ENCODE data around the gene CTTN. TPM values are rescaled to one million over a fixed set of nuclear protein-coding genes. Genes with fewer than 3 reads are reported as not detected.

CTTN gene
- total RNA-seq, 1 experiment from 2014 or later, result 1,035 TPM

DNA sequence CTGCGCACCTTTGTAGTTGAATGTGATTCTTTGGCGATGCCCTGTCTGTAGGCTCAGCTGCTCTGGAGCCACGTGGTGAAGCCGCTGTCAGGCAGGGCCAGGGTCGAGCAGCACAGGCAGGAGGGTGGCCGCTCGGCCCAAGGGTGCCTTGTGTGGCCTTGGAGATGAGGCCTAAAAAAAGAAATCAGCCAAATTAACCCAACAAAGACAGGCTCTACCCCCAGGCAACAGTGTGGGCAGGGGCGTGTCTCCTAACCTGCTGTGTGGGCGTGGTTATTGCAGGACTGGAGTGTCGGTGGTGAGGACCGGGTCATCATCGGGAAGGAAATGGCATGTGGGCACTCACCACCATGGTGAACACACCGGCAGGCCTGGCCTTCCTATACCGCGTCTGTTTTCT lies 34.3 kb downstream of the CTTN start:
- H3K27ac ChIP-seq, result no peak overlapping the region
- no peaks in the 10 kb centered on the region for H3K27me3 ChIP-seq (replicated peaks)
- H3K36me3 ChIP-seq, result peaks cover 100% of the 10 kb centered on the region
- no peak for DNase-seq (ENCODE audit: low read depth in 1 of 2, low spot score in 2 of 2)
- no peaks in the 10 kb centered on the region for H3K9me3 ChIP-seq (replicated peaks)
- H3K4me3 ChIP-seq, result no peak overlapping the region
- no peaks in the 10 kb centered on the region for H3K4me1 ChIP-seq (replicated peaks)

GRCh38 chr11:70433038-70433437 lies 34.7 kb downstream of the CTTN start:
- Histone ChIP-seq H3K27me3 (replicated peaks) (no peaks in the 10 kb centered on the region), H3K4me3 (no peak overlapping the region), H3K4me1 (replicated peaks) (no peaks in the 10 kb centered on the region), H3K9me3 (replicated peaks) (no peaks in the 10 kb centered on the region), H3K27ac (no peak overlapping the region), H3K36me3 (peaks cover 100% of the 10 kb centered on the region)
- no peak for DNase-seq (ENCODE audit: low read depth in 1 of 2, low spot score in 2 of 2)

DNA sequence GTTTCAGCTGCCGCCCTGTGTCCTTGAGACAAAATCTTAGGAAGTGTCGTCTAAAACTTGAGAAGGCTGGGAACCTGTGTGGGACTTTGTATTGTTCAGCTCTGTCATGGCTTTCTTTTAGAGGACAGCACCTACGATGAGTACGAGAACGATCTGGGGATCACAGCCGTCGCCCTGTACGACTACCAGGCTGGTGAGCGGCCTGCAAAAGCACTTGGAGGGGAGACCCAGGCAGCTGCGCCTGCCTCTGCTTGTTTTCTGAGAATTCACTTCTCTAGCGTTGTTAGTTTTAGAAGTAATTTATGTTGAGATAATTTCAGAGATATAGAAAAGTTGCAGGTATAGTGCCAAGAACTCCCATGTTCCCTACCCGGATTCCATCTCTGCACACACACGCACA lies 35.2 kb downstream of the CTTN start:
- H3K4me1 ChIP-seq (replicated peaks), result no peaks in the 10 kb centered on the region
- H3K27ac ChIP-seq, result no peak overlapping the region
- H3K36me3 ChIP-seq, result peaks cover 100% of the 10 kb centered on the region
- no peaks in the 10 kb centered on the region for H3K27me3 ChIP-seq (replicated peaks)
- H3K9me3 ChIP-seq (replicated peaks), result no peaks in the 10 kb centered on the region
- H3K4me3 ChIP-seq, result no peak overlapping the region
- no peak for DNase-seq (ENCODE audit: low read depth in 1 of 2, low spot score in 2 of 2)

- no peak overlapping the region for H3K4me3 ChIP-seq
- H3K27ac ChIP-seq, result no peak overlapping the region
- no peak for DNase-seq (ENCODE audit: low read depth in 1 of 2, low spot score in 2 of 2)
- no peaks in the 10 kb centered on the region for H3K9me3 ChIP-seq (replicated peaks)
- H3K36me3 ChIP-seq, result peaks cover 98% of the 10 kb centered on the region
- no peaks in the 10 kb centered on the region for H3K4me1 ChIP-seq (replicated peaks)
- H3K27me3 ChIP-seq (replicated peaks), result no peaks in the 10 kb centered on the region
Observed at GRCh38 chr11:70433966-70434812, 35.9 kb downstream of the CTTN start.

DNA sequence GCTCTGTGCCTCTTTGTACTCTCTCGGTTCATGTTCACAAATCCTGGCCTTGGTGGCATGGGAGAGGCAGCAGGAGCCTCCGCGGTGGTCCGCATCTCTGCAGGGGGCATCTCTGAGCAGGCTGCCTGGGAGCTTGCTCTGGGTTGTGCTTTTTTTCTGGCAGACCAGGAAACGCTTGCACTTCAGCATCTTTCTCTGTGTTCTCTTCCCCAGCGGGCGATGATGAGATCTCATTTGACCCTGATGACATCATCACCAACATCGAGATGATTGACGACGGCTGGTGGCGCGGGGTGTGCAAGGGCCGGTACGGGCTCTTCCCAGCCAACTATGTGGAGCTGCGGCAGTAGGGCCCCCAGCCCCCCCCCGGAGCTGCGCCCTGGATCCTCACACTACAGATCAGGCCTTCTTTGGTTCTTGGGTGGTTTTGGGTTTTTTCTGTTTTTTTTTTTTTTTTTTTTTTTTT lies 36.5 kb downstream of the CTTN start:
- DNase-seq (ENCODE audit: low read depth in 1 of 2, low spot score in 2 of 2), result no peak
- Histone ChIP-seq H3K4me1 (replicated peaks) (no peaks in the 10 kb centered on the region), H3K36me3 (peaks cover 97% of the 10 kb centered on the region)

GRCh38 chr11:70435361-70435760 lies 37.0 kb downstream of the CTTN start:
- Histone ChIP-seq H3K36me3 (peaks cover 91% of the 10 kb centered on the region), H3K9me3 (replicated peaks) (no peaks in the 10 kb centered on the region)

More for the DNA sequence above, 36.5 kb downstream of the CTTN start:
- Histone ChIP-seq H3K9me3 (replicated peaks) (no peaks in the 10 kb centered on the region), H3K27me3 (replicated peaks) (no peaks in the 10 kb centered on the region), H3K4me3 (no peak overlapping the region), H3K27ac (no peak overlapping the region)

DNA sequence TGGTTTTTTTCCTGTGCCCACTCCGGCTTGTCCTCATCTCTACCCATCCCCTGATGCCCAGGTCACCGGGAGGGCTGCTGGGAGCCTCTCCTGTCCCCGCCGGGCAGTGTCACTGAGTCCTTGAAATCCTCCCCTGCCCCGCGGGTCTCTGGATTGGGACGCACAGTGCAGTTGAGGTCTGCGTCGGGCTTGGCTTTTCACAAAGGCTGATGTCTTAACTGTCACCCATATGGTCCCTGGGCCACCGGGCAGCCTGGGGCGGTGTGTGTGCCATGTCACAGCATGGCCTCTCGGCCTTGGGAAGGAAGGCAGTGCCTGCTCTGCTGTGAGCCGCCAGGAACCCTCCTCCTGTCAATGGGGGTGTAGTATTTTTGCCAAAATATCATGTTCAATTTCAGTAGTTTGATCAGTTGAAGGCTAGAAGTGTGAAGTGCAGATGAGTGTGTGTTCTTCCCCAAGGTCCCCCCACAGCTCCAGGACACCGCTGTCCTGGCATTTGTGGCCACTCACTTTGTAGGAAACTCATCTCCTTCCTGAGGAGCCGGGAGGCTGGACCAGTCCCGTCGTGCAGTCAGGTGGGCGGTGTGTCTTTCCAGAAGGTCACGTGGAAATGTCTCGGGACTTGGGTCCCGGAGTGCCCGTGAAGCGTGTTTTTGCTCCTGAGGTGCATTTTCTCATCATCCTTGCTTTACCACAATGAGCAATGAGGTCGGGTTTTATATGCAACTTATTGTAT lies 37.6 kb downstream of the CTTN start:
- Histone ChIP-seq H3K36me3 (peaks cover 86% of the 10 kb centered on the region), H3K4me3 (no peak overlapping the region), H3K27ac (no peak overlapping the region), H3K9me3 (replicated peaks) (no peaks in the 10 kb centered on the region), H3K27me3 (replicated peaks) (no peaks in the 10 kb centered on the region), H3K4me1 (replicated peaks) (no peaks in the 10 kb centered on the region)
- DNase-seq (ENCODE audit: low read depth in 1 of 2, low spot score in 2 of 2), result no peak

More at GRCh38 chr11:70435361-70435760, 37.0 kb downstream of the CTTN start:
- H3K27me3 ChIP-seq (replicated peaks), result no peaks in the 10 kb centered on the region
- no peak overlapping the region for H3K27ac ChIP-seq
- DNase-seq (ENCODE audit: low read depth in 1 of 2, low spot score in 2 of 2), result no peak
- H3K4me3 ChIP-seq, result no peak overlapping the region
- H3K4me1 ChIP-seq (replicated peaks), result no peaks in the 10 kb centered on the region

- no peaks in the 10 kb centered on the region for H3K4me1 ChIP-seq (replicated peaks)
- no peak for DNase-seq (ENCODE audit: low read depth in 1 of 2, low spot score in 2 of 2)
- peaks cover 80% of the 10 kb centered on the region for H3K36me3 ChIP-seq
- H3K9me3 ChIP-seq (replicated peaks), result no peaks in the 10 kb centered on the region
- H3K27me3 ChIP-seq (replicated peaks), result no peaks in the 10 kb centered on the region
- H3K27ac ChIP-seq, result no peak overlapping the region
- no peak overlapping the region for H3K4me3 ChIP-seq
Observed at GRCh38 chr11:70436501-70436860, 38.2 kb downstream of the CTTN start.

- no peaks in the 10 kb centered on the region for H3K27me3 ChIP-seq (replicated peaks)
- H3K36me3 ChIP-seq, result peaks cover 73% of the 10 kb centered on the region
- no peak for DNase-seq (ENCODE audit: low read depth in 1 of 2, low spot score in 2 of 2)
- no peak overlapping the region for H3K27ac ChIP-seq
- no peaks in the 10 kb centered on the region for H3K4me1 ChIP-seq (replicated peaks)
- no peaks in the 10 kb centered on the region for H3K9me3 ChIP-seq (replicated peaks)
- H3K4me3 ChIP-seq, result no peak overlapping the region
Observed at GRCh38 chr11:70437111-70437784, 38.9 kb downstream of the CTTN start.

- no peak for DNase-seq (ENCODE audit: low read depth in 1 of 2, low spot score in 2 of 2)
- peaks cover 43% of the 10 kb centered on the region for H3K36me3 ChIP-seq
- H3K27ac ChIP-seq, result no peak overlapping the region
- no peak overlapping the region for H3K4me3 ChIP-seq
- H3K27me3 ChIP-seq (replicated peaks), result no peaks in the 10 kb centered on the region
- H3K4me1 ChIP-seq (replicated peaks), result no peaks in the 10 kb centered on the region
- no peaks in the 10 kb centered on the region for H3K9me3 ChIP-seq (replicated peaks)
Observed at GRCh38 chr11:70440206-70440605, 41.9 kb downstream of the CTTN start.

DNA sequence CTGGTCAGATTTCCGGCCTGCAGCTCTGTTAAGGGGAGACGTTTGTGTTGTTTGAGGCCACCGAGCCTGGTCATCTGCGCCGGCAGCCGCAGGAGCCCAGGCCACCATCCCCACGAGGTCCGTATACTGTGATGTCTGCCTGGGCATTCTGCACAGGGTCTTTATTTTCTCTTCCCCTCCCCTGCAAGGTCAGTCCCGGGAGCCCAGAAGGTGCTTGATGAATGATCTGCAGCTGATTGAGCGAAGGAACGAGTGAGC lies 45.4 kb downstream of the CTTN start:
- DNase-seq (ENCODE audit: low read depth in 1 of 2, low spot score in 2 of 2), result no peak

DNA sequence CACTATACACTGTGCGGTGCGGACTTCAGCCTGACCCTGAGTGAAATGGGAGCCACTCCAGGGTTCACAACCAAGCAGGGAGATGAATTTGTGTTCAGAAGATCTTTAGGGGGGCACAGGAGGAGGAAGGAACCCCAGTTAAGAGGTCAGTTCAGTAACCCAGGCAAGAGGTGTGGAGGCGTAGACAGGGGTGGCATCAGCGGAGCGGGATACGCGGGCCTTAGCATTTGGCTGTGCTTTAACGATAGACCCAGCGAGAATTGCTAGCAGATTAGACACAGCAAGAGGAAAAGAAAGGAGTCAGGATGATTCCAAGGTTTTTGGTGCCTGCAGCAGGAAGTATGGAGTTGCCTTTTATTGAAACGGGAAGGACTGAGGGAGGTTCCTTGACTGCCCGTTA lies 46.8 kb downstream of the CTTN start:
- Histone ChIP-seq H3K27ac (no peak overlapping the region), H3K36me3 (no peaks in the 10 kb centered on the region), H3K9me3 (replicated peaks) (peaks cover 26% of the 10 kb centered on the region)

More for the DNA sequence above, 45.4 kb downstream of the CTTN start:
- H3K9me3 ChIP-seq (replicated peaks), result peaks cover 13% of the 10 kb centered on the region
- H3K4me1 ChIP-seq (replicated peaks), result no peaks in the 10 kb centered on the region
- H3K27ac ChIP-seq, result no peak overlapping the region
- H3K27me3 ChIP-seq (replicated peaks), result no peaks in the 10 kb centered on the region
- no peak overlapping the region for H3K4me3 ChIP-seq
- peaks cover 8% of the 10 kb centered on the region for H3K36me3 ChIP-seq

GRCh38 chr11:70445605-70446004 lies 47.3 kb downstream of the CTTN start:
- DNase-seq (ENCODE audit: low read depth in 1 of 2, low spot score in 2 of 2), result peak in 1 of 2 experiments; percentile 52
- H3K27ac ChIP-seq, result no peak overlapping the region

More for the DNA sequence above, 46.8 kb downstream of the CTTN start:
- H3K27me3 ChIP-seq (replicated peaks), result no peaks in the 10 kb centered on the region; the same call in 1 of the 2 replicates
- H3K4me1 ChIP-seq (replicated peaks), result no peaks in the 10 kb centered on the region
- no peak for DNase-seq (ENCODE audit: low read depth in 1 of 2, low spot score in 2 of 2)
- H3K4me3 ChIP-seq, result no peak overlapping the region

More at GRCh38 chr11:70445605-70446004, 47.3 kb downstream of the CTTN start:
- H3K4me1 ChIP-seq (replicated peaks), result no peaks in the 10 kb centered on the region
- H3K36me3 ChIP-seq, result no peaks in the 10 kb centered on the region
- H3K27me3 ChIP-seq (replicated peaks), result no peaks in the 10 kb centered on the region; the same call in 1 of the 2 replicates
- H3K9me3 ChIP-seq (replicated peaks), result peaks cover 30% of the 10 kb centered on the region
- H3K4me3 ChIP-seq, result no peak overlapping the region

All from SJSA1 (cell line).